Suprapubic skin (tissue), 3 donors: ENCODE measurements around the gene DNAH5.
A peak's percentile ranks its signal among the peaks of the same experiment; 100 is the strongest.

Source experiments
- CTCF ChIP-seq, 2 donors: fragments of 200-600 bp in 1 of 2; fragments of 450-650 bp in 1 of 2; sonication (generic) in 1 of 2; IDR thresholded peaks; one replicate each; pipeline ENCODE4 v1.5.1; 2016 to 2019; ENCODE audit warnings: antibody characterized with exemption in 2 of 2, mild to moderate bottlenecking in 1 of 2, moderate library complexity in 1 of 2
- POLR2A ChIP-seq, 2 donors: fragments of 450-650 bp; IDR thresholded peaks; one replicate each; pipeline ENCODE4 v1.6.1; 2017; ENCODE audit warnings: antibody characterized with exemption in 2 of 2, mild to moderate bottlenecking in 2 of 2, moderate library complexity in 2 of 2

GRCh38 chr5:13957032-13957645 is 12.7 kb upstream of the DNAH5 start:
- no peak for TF ChIP-seq POLR2A (IDR thresholded peaks at IDR 0.05)
- TF ChIP-seq CTCF (IDR thresholded peaks at IDR 0.05), result peak; percentile 4 to 47
